ENCODE measurements around the gene KCNJ15.

Gene KCNJ15

DNA sequence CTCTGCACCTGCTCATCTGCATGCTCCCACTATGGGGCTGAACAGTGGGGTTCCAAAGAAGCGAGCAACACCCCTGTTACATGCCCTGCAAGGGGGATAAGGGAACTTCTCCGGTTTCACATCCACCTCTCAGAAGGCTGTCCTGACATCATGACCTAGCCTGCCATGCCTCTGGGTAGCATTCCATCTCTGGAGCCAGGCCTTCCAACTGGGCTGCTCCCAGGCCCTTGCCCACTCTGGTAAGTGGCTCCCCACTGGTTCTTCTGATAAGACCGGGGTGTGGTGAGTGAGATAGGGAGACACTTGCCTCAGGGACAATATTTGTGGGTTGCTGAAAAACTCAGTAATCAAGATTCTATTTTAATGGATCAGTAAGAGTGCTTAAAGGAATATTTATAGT, 57.8 kb downstream of the KCNJ15 start:
- no peak for ATAC-seq

GRCh38 chr21:38315122-38315521, 58.3 kb downstream of the KCNJ15 start:
- no peak for ATAC-seq
- no peak for TF ChIP-seq GLIS3 (CRISPR knock-in tag; IDR thresholded peaks at IDR 0.05)
- no peak for TF ChIP-seq PPARA (CRISPR knock-in tag; IDR thresholded peaks at IDR 0.05; ENCODE audit: borderline replicate concordance)
- no peak for TF ChIP-seq ZNF70 (CRISPR knock-in tag; IDR thresholded peaks at IDR 0.05)
- TF ChIP-seq CSRNP3 (CRISPR knock-in tag; IDR thresholded peaks at IDR 0.05): no peak
- no peak for TF ChIP-seq RARB (CRISPR knock-in tag; IDR thresholded peaks at IDR 0.05)
- TF ChIP-seq ZNF565 (CRISPR knock-in tag; conservative IDR thresholded peaks at IDR 0.05; ENCODE audit: low read depth): no peak
- TF ChIP-seq ESRRG (CRISPR knock-in tag; IDR thresholded peaks at IDR 0.05): no peak
- no peak for TF ChIP-seq ISL1 (CRISPR knock-in tag; IDR thresholded peaks at IDR 0.05)
- TF ChIP-seq CSDC2 (CRISPR knock-in tag; IDR thresholded peaks at IDR 0.05): no peak
- TF ChIP-seq, protein P1, sequence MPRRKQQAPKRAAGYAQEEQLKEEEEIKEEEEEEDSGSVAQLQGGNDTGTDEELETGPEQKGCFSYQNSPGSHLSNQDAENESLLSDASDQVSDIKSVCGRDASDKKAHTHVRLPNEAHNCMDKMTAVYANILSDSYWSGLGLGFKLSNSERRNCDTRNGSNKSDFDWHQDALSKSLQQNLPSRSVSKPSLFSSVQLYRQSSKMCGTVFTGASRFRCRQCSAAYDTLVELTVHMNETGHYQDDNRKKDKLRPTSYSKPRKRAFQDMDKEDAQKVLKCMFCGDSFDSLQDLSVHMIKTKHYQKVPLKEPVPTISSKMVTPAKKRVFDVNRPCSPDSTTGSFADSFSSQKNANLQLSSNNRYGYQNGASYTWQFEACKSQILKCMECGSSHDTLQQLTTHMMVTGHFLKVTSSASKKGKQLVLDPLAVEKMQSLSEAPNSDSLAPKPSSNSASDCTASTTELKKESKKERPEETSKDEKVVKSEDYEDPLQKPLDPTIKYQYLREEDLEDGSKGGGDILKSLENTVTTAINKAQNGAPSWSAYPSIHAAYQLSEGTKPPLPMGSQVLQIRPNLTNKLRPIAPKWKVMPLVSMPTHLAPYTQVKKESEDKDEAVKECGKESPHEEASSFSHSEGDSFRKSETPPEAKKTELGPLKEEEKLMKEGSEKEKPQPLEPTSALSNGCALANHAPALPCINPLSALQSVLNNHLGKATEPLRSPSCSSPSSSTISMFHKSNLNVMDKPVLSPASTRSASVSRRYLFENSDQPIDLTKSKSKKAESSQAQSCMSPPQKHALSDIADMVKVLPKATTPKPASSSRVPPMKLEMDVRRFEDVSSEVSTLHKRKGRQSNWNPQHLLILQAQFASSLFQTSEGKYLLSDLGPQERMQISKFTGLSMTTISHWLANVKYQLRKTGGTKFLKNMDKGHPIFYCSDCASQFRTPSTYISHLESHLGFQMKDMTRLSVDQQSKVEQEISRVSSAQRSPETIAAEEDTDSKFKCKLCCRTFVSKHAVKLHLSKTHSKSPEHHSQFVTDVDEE (CRISPR knock-in tag; IDR thresholded peaks at IDR 0.05): no peak
- TF ChIP-seq TCF4 (CRISPR knock-in tag; IDR thresholded peaks at IDR 0.05; ENCODE audit: borderline replicate concordance): no peak
- TF ChIP-seq TOX (CRISPR knock-in tag; IDR thresholded peaks at IDR 0.05; ENCODE audit: borderline replicate concordance): no peak

More for the DNA sequence above, 57.8 kb downstream of the KCNJ15 start:
- TF ChIP-seq ZNF8 (CRISPR knock-in tag; IDR thresholded peaks at IDR 0.05) (no peak), CSRNP3 (CRISPR knock-in tag; IDR thresholded peaks at IDR 0.05) (no peak), TOX (CRISPR knock-in tag; IDR thresholded peaks at IDR 0.05; ENCODE audit: borderline replicate concordance) (no peak), ZFP30 (CRISPR knock-in tag; IDR thresholded peaks at IDR 0.05) (no peak), RARB (CRISPR knock-in tag; IDR thresholded peaks at IDR 0.05) (no peak), POU6F1 (CRISPR knock-in tag; IDR thresholded peaks at IDR 0.05; ENCODE audit: borderline replicate concordance, low read depth) (no peak), ZNF565 (CRISPR knock-in tag; conservative IDR thresholded peaks at IDR 0.05; ENCODE audit: low read depth) (no peak), ZNF70 (CRISPR knock-in tag; IDR thresholded peaks at IDR 0.05) (no peak), ESRRG (CRISPR knock-in tag; IDR thresholded peaks at IDR 0.05) (no peak), CSDC2 (CRISPR knock-in tag; IDR thresholded peaks at IDR 0.05) (no peak)
- TF ChIP-seq, protein P1 (CRISPR knock-in tag; IDR thresholded peaks at IDR 0.05): no peak

DNA sequence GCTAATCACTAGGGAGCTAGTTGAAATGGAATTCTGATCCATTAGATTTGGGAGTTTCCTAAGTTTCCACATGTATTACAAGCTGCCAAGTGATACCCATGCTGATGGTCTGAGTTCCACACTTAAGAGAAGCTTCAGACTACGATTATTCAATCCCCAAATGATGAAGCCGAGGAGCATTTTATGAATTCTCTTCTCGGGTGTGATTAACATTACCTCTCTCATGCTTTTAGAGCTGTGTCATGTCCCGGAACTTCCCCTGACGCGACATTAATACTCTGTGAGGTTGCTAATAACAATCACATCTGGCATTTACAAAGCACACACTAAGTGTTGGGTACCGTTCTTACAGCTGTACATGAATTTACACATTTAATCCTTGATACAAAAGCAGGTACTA, 63.0 kb downstream of the KCNJ15 start:
- ATAC-seq: no peak
- TF ChIP-seq CSDC2 (CRISPR knock-in tag; IDR thresholded peaks at IDR 0.05): no peak
- TF ChIP-seq CSRNP3 (CRISPR knock-in tag; IDR thresholded peaks at IDR 0.05): no peak
- no peak for TF ChIP-seq GLIS3 (CRISPR knock-in tag; IDR thresholded peaks at IDR 0.05)
- no peak for TF ChIP-seq RARB (CRISPR knock-in tag; IDR thresholded peaks at IDR 0.05)
- no peak for TF ChIP-seq SNAI2 (CRISPR knock-in tag; IDR thresholded peaks at IDR 0.05)
- no peak for TF ChIP-seq ZNF70 (CRISPR knock-in tag; IDR thresholded peaks at IDR 0.05)
- TF ChIP-seq, protein P2, sequence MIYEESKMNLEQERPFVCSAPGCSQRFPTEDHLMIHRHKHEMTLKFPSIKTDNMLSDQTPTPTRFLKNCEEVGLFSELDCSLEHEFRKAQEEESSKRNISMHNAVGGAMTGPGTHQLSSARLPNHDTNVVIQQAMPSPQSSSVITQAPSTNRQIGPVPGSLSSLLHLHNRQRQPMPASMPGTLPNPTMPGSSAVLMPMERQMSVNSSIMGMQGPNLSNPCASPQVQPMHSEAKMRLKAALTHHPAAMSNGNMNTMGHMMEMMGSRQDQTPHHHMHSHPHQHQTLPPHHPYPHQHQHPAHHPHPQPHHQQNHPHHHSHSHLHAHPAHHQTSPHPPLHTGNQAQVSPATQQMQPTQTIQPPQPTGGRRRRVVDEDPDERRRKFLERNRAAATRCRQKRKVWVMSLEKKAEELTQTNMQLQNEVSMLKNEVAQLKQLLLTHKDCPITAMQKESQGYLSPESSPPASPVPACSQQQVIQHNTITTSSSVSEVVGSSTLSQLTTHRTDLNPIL (CRISPR knock-in tag; IDR thresholded peaks at IDR 0.05; ENCODE audit: low read depth): no peak
- no peak for TF ChIP-seq ZNF565 (CRISPR knock-in tag; conservative IDR thresholded peaks at IDR 0.05; ENCODE audit: low read depth)
- TF ChIP-seq, protein P1 (CRISPR knock-in tag; IDR thresholded peaks at IDR 0.05): no peak
- no peak for TF ChIP-seq ZC3H10 (CRISPR knock-in tag; IDR thresholded peaks at IDR 0.05)

All from SK-N-SH treated with all-trans-retinoic acid at 6 μM for 48 hours (cell line).